PFSK-1 (cell line): ENCODE results near the gene R3HDM1.

Source experiments
- TAF1 ChIP-seq: IDR thresholded peaks from 2 replicates; pipeline ENCODE4 v1.6.1; 2012; ENCODE audit warnings: low read length, control low read depth, borderline replicate concordance; ENCODE audit not compliant: insufficient read depth
- TF ChIP-seq, protein P1 (sequence below), 2 experiments: IDR thresholded peaks; 2 replicates each; pipeline versions ENCODE4 v1.6.1 to v1.8.0; 2011 to 2012; ENCODE audit warnings: low read depth in 2 of 2, low read length in 2 of 2, control low read depth in 1 of 2, inconsistent platforms in 1 of 2, mild to moderate bottlenecking in 1 of 2, moderate library complexity in 1 of 2; ENCODE audit not compliant: insufficient read depth in 1 of 2

- TF ChIP-seq TAF1: no peak
- TF ChIP-seq, protein P1, sequence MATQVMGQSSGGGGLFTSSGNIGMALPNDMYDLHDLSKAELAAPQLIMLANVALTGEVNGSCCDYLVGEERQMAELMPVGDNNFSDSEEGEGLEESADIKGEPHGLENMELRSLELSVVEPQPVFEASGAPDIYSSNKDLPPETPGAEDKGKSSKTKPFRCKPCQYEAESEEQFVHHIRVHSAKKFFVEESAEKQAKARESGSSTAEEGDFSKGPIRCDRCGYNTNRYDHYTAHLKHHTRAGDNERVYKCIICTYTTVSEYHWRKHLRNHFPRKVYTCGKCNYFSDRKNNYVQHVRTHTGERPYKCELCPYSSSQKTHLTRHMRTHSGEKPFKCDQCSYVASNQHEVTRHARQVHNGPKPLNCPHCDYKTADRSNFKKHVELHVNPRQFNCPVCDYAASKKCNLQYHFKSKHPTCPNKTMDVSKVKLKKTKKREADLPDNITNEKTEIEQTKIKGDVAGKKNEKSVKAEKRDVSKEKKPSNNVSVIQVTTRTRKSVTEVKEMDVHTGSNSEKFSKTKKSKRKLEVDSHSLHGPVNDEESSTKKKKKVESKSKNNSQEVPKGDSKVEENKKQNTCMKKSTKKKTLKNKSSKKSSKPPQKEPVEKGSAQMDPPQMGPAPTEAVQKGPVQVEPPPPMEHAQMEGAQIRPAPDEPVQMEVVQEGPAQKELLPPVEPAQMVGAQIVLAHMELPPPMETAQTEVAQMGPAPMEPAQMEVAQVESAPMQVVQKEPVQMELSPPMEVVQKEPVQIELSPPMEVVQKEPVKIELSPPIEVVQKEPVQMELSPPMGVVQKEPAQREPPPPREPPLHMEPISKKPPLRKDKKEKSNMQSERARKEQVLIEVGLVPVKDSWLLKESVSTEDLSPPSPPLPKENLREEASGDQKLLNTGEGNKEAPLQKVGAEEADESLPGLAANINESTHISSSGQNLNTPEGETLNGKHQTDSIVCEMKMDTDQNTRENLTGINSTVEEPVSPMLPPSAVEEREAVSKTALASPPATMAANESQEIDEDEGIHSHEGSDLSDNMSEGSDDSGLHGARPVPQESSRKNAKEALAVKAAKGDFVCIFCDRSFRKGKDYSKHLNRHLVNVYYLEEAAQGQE (IDR thresholded peaks at IDR 0.05; ENCODE audit: insufficient read depth in 1 of 2, low read depth in 2 of 2, low read length in 2 of 2): no peak
These were observed 16.0 kb downstream of the R3HDM1 start for GRCh38 chr2:135547311-135547710.
